Hepatocyte (in vitro differentiated cells): Measurements from ENCODE around the gene TTYH2.

Source experiments
- EZH2 ChIP-seq: fragments of 200-600 bp; sonication (generic); IDR thresholded peaks from 2 replicates; pipeline ENCODE4 v1.6.1; 2016; ENCODE audit warnings: antibody characterized with exemption, mild to moderate bottlenecking, borderline replicate concordance
- TF ChIP-seq, protein P1 (sequence below): fragments of 200-600 bp; sonication (generic); IDR thresholded peaks from 2 replicates; pipeline ENCODE4 v1.5.1; 2016; ENCODE audit warnings: antibody characterized with exemption, mild to moderate bottlenecking; ENCODE audit not compliant: poor library complexity

DNA sequence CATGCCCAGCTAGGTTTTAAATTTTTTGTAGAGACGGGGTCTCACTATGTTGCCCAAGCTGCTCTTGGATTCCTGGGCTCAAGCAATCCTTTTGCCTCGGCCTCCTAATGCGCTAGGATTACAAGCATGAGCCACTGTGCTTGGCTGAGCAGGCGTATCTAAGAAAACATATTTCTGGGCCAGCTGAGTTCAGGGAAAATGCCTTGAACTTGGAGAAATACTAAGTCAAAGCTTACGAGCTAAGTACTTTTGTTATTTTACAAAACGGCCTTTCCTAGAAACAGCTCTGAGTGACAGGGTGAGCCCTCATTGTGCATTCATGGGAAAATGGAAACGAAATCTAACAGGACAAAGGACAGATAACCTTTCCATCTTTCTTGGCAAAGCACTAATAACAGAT is 85.4 kb downstream of the TTYH2 start:
- TF ChIP-seq, protein P1, sequence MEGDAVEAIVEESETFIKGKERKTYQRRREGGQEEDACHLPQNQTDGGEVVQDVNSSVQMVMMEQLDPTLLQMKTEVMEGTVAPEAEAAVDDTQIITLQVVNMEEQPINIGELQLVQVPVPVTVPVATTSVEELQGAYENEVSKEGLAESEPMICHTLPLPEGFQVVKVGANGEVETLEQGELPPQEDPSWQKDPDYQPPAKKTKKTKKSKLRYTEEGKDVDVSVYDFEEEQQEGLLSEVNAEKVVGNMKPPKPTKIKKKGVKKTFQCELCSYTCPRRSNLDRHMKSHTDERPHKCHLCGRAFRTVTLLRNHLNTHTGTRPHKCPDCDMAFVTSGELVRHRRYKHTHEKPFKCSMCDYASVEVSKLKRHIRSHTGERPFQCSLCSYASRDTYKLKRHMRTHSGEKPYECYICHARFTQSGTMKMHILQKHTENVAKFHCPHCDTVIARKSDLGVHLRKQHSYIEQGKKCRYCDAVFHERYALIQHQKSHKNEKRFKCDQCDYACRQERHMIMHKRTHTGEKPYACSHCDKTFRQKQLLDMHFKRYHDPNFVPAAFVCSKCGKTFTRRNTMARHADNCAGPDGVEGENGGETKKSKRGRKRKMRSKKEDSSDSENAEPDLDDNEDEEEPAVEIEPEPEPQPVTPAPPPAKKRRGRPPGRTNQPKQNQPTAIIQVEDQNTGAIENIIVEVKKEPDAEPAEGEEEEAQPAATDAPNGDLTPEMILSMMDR = no peak
- no peak for TF ChIP-seq EZH2
